Neural cell (in vitro differentiated cells): ENCODE results near the gene ASB8. TPM values are rescaled to one million over a fixed set of nuclear protein-coding genes. Genes with fewer than 3 reads are reported as not detected.
"Not testable (repeated sequence)": the region's sequence is repeated elsewhere in the genome, so short reads cannot be mapped to it uniquely, and the experiment has no call there.

ENCODE experiments used
- H2AFZ ChIP-seq: fragments of 200-600, 300-800 bp; sonication (generic), shearing (Covaris generic); 2 replicates; pipeline ENCODE4 v1.6.0; 2014; ENCODE audit warnings: low read depth, mild to moderate bottlenecking, antibody characterized with exemption, low read length, moderate library complexity
- H3F3A ChIP-seq: fragments of 200-600 bp; shearing (Covaris generic); 2 replicates; pipeline ENCODE4 v1.6.1; 2016; ENCODE audit warnings: mild to moderate bottlenecking, moderate library complexity, mixed read lengths, antibody characterized with exemption, low read length; ENCODE audit not compliant: insufficient read depth, poor library complexity, severe bottlenecking
- H3K27ac ChIP-seq: fragments of 200-600, 300-800 bp; sonication (generic), shearing (Covaris generic); 2 replicates; pipeline ENCODE4 v1.5.1; 2014; ENCODE audit warnings: mild to moderate bottlenecking, low read length, moderate library complexity
- H3K27me3 ChIP-seq: fragments of 300-800, 200-600 bp; sonication (generic), shearing (Covaris generic); 2 replicates; pipeline ENCODE4 v1.6.0; 2014; ENCODE audit warnings: mild to moderate bottlenecking, low read depth, low read length, moderate library complexity; ENCODE audit not compliant: insufficient read depth
- H3K36me3 ChIP-seq: fragments of 300-800, 200-600 bp; sonication (generic), shearing (Covaris generic); 2 replicates; pipeline ENCODE4 v1.5.1; 2014; ENCODE audit warnings: mild to moderate bottlenecking, antibody characterized with exemption, low read length, moderate library complexity; ENCODE audit not compliant: insufficient read depth
- H3K4me2 ChIP-seq: fragments of 300-800, 200-600 bp; sonication (generic), shearing (Covaris generic); 2 replicates; pipeline ENCODE4 v1.6.0; 2014; ENCODE audit warnings: mild to moderate bottlenecking, low read length
- H3K4me3 ChIP-seq: fragments of 300-800, 200-600 bp; sonication (generic), shearing (Covaris generic); 2 replicates; pipeline ENCODE4 v1.5.1; 2014; ENCODE audit warnings: mild to moderate bottlenecking, low read length, moderate library complexity
- H3K79me2 ChIP-seq: fragments of 200-600 bp; shearing (Covaris generic); replicated peaks from 2 replicates; pipeline ENCODE4 v1.6.0; 2014; ENCODE audit warnings: mild to moderate bottlenecking, low read length, moderate library complexity; ENCODE audit not compliant: insufficient read depth
- H3K9ac ChIP-seq: fragments of 300-800, 200-600 bp; sonication (generic), shearing (Covaris generic); 2 replicates; pipeline ENCODE4 v1.6.1; 2016; ENCODE audit warnings: mild to moderate bottlenecking, low read length, mixed read lengths
- H3K9me2 ChIP-seq: fragments of 200-600 bp; shearing (Covaris generic); 2 replicates; pipeline ENCODE4 v1.6.1; 2016; ENCODE audit warnings: mild to moderate bottlenecking, low read length, mixed read lengths; ENCODE audit not compliant: insufficient read depth
- H3K9me3 ChIP-seq: fragments of 200-600, 300-800 bp; sonication (generic), shearing (Covaris generic); 2 replicates; pipeline ENCODE4 v1.6.1; 2016; ENCODE audit warnings: mild to moderate bottlenecking, mixed run types, low read length, moderate library complexity, mixed read lengths
- H4K20me1 ChIP-seq: fragments of 200-600 bp; shearing (Covaris generic); 2 replicates; pipeline ENCODE4 v1.6.1; 2016; ENCODE audit warnings: mild to moderate bottlenecking, mixed run types; ENCODE audit not compliant: insufficient read depth
- CTCF ChIP-seq: fragments of 450-650 bp; IDR thresholded peaks from 2 replicates; pipeline ENCODE4 v1.5.1; 2014; ENCODE audit warnings: antibody characterized with exemption, mild to moderate bottlenecking, moderate library complexity; ENCODE audit not compliant: poor library complexity, severe bottlenecking
- EP300 ChIP-seq: fragments of 450-650 bp; conservative IDR thresholded peaks from 2 replicates; pipeline ENCODE4 v1.6.1; 2014; ENCODE audit warnings: antibody characterized with exemption, mild to moderate bottlenecking, moderate library complexity; ENCODE audit not compliant: poor library complexity, severe bottlenecking
- EZH2 ChIP-seq: fragments of 200-600, 300-800 bp; shearing (Covaris generic), sonication (generic); IDR thresholded peaks from 2 replicates; pipeline ENCODE4 v1.6.1; 2014; ENCODE audit warnings: antibody characterized with exemption, low read length, borderline replicate concordance, mild to moderate bottlenecking; ENCODE audit not compliant: insufficient read depth, poor library complexity, severe bottlenecking
- MXI1 ChIP-seq: fragments of 450-650 bp; conservative IDR thresholded peaks from 2 replicates; pipeline ENCODE4 v1.6.1; 2014; ENCODE audit warnings: antibody characterized with exemption, mild to moderate bottlenecking; ENCODE audit not compliant: poor library complexity, severe bottlenecking
- POLR2AphosphoS5 ChIP-seq: IDR thresholded peaks from 2 replicates; pipeline ENCODE4 v1.6.1; 2012
- RAD21 ChIP-seq: fragments of 450-650 bp; conservative IDR thresholded peaks from 2 replicates; pipeline ENCODE4 v1.6.1; 2014; ENCODE audit warnings: antibody characterized with exemption, mild to moderate bottlenecking, moderate library complexity
- REST ChIP-seq: IDR thresholded peaks from 2 replicates; pipeline ENCODE4 v1.6.1; 2012; ENCODE audit warnings: borderline replicate concordance
- SMC3 ChIP-seq: fragments of 450-650 bp; conservative IDR thresholded peaks from 2 replicates; pipeline ENCODE4 v1.6.1; 2014; ENCODE audit warnings: antibody characterized with exemption, mild to moderate bottlenecking, moderate library complexity; ENCODE audit not compliant: poor library complexity
- TAF1 ChIP-seq: IDR thresholded peaks from 2 replicates; pipeline ENCODE4 v1.6.1; 2012; ENCODE audit warnings: low read depth
- polyA plus RNA-seq: library from polyadenylated mRNA; depleted of rRNA; stranded (reverse); fragments of >200 nt; gene quantifications from 2 replicates; pipeline ENCODE4 v1.2.3, GENCODE V29; 2014

The ASB8 gene
- polyA plus RNA-seq, 1 donor from 2014 or later = 41.7 TPM

DNA sequence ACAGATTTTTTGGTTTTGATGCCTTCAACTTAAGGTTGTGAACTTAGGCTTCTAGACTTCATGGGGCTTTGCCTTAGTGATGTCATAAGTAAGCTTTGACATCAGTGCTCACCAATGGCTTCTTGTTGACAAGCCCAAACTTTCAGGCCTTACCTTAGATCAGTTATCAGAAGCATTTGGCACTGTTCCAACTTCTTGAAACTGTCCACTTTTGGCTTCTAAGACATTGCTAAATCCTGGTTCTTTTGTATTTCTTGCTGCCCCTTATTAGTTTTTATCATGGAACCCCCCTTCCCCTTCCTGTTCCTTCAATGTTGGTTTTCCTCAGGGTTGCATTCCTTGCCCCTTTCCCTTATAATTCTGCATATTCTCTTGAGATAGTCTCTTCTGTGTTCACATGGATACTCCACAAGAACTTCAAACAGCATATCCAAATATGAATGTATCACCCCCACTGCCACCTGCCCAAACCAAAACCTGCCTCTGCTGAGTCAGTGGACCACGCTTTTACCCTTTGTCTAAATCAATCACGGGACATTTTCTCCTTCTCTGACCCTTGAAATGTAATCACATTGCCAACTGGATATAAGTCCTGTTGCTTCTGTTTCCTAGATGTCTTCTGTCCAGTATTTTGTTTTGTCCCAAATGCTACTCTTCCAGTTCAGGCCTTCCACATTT lies 30.2 kb downstream of the ASB8 start:
- Histone ChIP-seq H3K4me3 (no peak overlapping the region), H3K4me2 (no peak overlapping the region), H3K9ac (no peak overlapping the region), H4K20me1 (no peaks in the 10 kb centered on the region), H3K79me2 (peaks cover 4% of the 10 kb centered on the region), H3F3A (no peaks in the 10 kb centered on the region), H3K36me3 (peaks cover 4% of the 10 kb centered on the region), H2AFZ (no peak overlapping the region), H3K9me3 (no peaks in the 10 kb centered on the region), H3K27me3 (no peaks in the 10 kb centered on the region), H3K9me2 (no peaks in the 10 kb centered on the region), H3K27ac (no peak overlapping the region)
- TF ChIP-seq MXI1 (no peak), REST (no peak), EP300 (no peak), CTCF (no peak), POLR2AphosphoS5 (no peak), RAD21 (no peak), SMC3 (no peak), TAF1 (no peak), EZH2 (no peak)

- H3K36me3 ChIP-seq = peaks cover 4% of the 10 kb centered on the region
- no peak overlapping the region for H3K27ac ChIP-seq
- H3K27me3 ChIP-seq = no peaks in the 10 kb centered on the region
- H3K9ac ChIP-seq = no peak overlapping the region
- H3K4me2 ChIP-seq = no peak overlapping the region
- H4K20me1 ChIP-seq = no peaks in the 10 kb centered on the region
- H2AFZ ChIP-seq = no peak overlapping the region
- no peaks in the 10 kb centered on the region for H3K9me2 ChIP-seq
- no peaks in the 10 kb centered on the region for H3K9me3 ChIP-seq
- H3K79me2 ChIP-seq = peaks cover 11% of the 10 kb centered on the region
- no peak for TF ChIP-seq EP300
- no peaks in the 10 kb centered on the region for H3F3A ChIP-seq
- no peak overlapping the region for H3K4me3 ChIP-seq
These were observed 31.3 kb downstream of the ASB8 start for GRCh38 chr12:48125985-48126384.

DNA sequence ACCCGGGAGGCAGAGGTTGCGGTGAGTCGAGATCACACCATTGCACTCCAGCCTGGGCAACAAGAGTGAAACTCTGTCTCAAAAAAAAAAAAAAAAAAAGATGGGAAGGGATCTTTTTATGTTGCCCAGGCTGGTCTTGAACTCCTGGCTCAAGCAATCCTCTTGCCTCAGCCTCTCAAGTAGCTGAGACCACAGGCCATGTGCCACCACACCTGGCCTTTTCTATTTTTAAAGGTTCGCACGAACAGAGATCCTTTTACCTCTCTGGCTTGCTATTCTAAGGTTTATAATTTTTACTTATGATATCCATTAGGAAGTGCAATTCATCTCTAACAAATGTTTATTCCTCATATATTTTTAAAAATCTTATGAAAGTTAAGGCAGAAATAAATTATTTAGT lies 31.8 kb downstream of the ASB8 start:
- H3K9me2 ChIP-seq, H3K27ac ChIP-seq, H3K9me3 ChIP-seq, H3F3A ChIP-seq, H3K36me3 ChIP-seq, H3K9ac ChIP-seq, H3K27me3 ChIP-seq, H3K4me3 ChIP-seq, H4K20me1 ChIP-seq, H3K4me2 ChIP-seq, H2AFZ ChIP-seq: not testable (repeated sequence)
- peaks cover 15% of the 10 kb centered on the region for H3K79me2 ChIP-seq
